Cardiac muscle cell (in vitro differentiated cells and primary cell): ENCODE data around the gene CASD1. TPM values are rescaled to one million over a fixed set of nuclear protein-coding genes. Genes with fewer than 3 reads are reported as not detected.

Source experiments
- DNase-seq, 2 donors: peaks; one replicate each; pipeline versions ENCODE4 v3.0.0 to v3.0.0-alpha.2; 2010 to 2017; ENCODE audit warnings: low read depth in 1 of 2, low spot score in 1 of 2
- H3K27ac ChIP-seq: fragments of 200-600 bp; sonication (generic); 2 replicates; pipeline ENCODE4 v1.5.1; 2016
- H3K27me3 ChIP-seq: fragments of 200-600 bp; sonication (generic); 2 replicates; pipeline ENCODE4 v1.6.0; 2016; ENCODE audit warnings: control low read depth
- H3K36me3 ChIP-seq: fragments of 200-600 bp; sonication (generic); 2 replicates; pipeline ENCODE4 v1.5.1; 2016; ENCODE audit warnings: control low read depth
- H3K4me1 ChIP-seq: fragments of 200-600 bp; sonication (generic); 2 replicates; pipeline ENCODE4 v1.8.1; 2017; ENCODE audit warnings: low read depth, mild to moderate bottlenecking, mixed run types
- H3K4me3 ChIP-seq: fragments of 200-600 bp; sonication (generic); 2 replicates; pipeline ENCODE4 v1.5.1; 2016; ENCODE audit warnings: mild to moderate bottlenecking
- H3K9me3 ChIP-seq: fragments of 200-600 bp; sonication (generic); 2 replicates; pipeline ENCODE4 v1.5.1; 2017; ENCODE audit warnings: low read depth, mild to moderate bottlenecking, control low read depth
- CTCF ChIP-seq: IDR thresholded peaks from 2 replicates; pipeline ENCODE4 v1.5.1; 2012; ENCODE audit warnings: low read depth, mild to moderate bottlenecking, low read length
- polyA plus RNA-seq: library from polyadenylated mRNA; unstranded; fragments of >200 nt; fragmentation: Nextera tagmentation; extraction: Ambion mirVana; gene quantifications from 2 replicates; pipeline ENCODE4 v1.2.1, GENCODE V29; 2016
- total RNA-seq: library from RNA; depleted of rRNA; stranded (reverse); fragments of >200 nt; gene quantifications from 2 replicates; pipeline ENCODE4 v1.2.3, GENCODE V29; 2016

The CASD1 gene
- total and polyA plus RNA-seq, 2 experiments from 2014 or later: 36.3 to 38.9 TPM

GRCh38 chr7:94590526-94591162, 81.0 kb downstream of the CASD1 start:
- H3K9me3 ChIP-seq: no peaks in the 10 kb centered on the region
- H3K4me1 ChIP-seq: no peaks in the 10 kb centered on the region
- H3K27ac ChIP-seq: no peak overlapping the region
- TF ChIP-seq CTCF: no peak
- no peak for DNase-seq
- H3K27me3 ChIP-seq: no peaks in the 10 kb centered on the region
- H3K36me3 ChIP-seq: peaks cover under 1% of the 10 kb centered on the region
- no peak overlapping the region for H3K4me3 ChIP-seq

DNA sequence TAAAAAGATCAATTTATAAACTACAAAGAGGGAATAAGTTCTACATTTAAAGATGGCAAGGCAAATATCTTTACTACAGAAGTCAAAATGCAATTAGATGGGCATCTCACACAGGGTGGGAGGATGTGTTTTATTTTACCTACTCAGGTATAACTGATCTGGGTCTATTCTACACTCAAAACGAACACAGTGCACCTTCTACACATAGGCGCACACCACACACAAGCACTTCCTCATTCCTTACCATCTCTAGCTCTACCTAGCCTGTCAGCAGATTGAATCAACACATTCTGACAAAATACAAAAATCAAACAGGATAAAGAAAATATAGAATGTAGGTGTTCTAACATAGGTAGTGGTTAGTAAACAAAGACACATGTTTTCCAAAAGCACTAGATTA, 81.6 kb downstream of the CASD1 start:
- Histone ChIP-seq H3K36me3 (no peaks in the 10 kb centered on the region), H3K27ac (no peak overlapping the region), H3K4me1 (no peaks in the 10 kb centered on the region), H3K9me3 (no peaks in the 10 kb centered on the region), H3K27me3 (no peaks in the 10 kb centered on the region), H3K4me3 (no peak overlapping the region)
- TF ChIP-seq CTCF: no peak
- DNase-seq: no peak

DNA sequence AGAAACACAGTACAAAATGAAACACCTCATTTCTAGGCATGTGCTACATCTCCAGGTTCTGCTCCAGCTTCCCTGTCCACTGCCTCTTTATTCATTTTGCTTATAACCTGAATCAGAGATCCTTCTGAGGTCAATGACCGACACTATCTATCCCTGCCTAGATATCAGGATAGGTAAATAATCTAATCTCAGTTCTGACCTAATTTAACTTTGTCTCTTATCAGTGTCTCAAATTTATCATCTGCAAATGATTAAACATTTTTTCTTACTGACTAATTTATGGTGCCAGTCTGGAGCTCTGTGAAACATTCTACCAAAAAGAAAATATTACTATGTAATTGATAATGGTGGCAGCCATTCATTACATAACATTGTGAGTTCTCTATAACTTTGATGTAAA, 85.3 kb downstream of the CASD1 start:
- no peaks in the 10 kb centered on the region for H3K27me3 ChIP-seq
- no peak for TF ChIP-seq CTCF
- H3K4me1 ChIP-seq: peaks cover 7% of the 10 kb centered on the region
- H3K4me3 ChIP-seq: no peak overlapping the region
- peaks cover 8% of the 10 kb centered on the region for H3K36me3 ChIP-seq
- no peak for DNase-seq
- H3K27ac ChIP-seq: no peak overlapping the region
- no peaks in the 10 kb centered on the region for H3K9me3 ChIP-seq

- DNase-seq: no peak
- H3K27ac ChIP-seq: no peak overlapping the region
- H3K9me3 ChIP-seq: no peaks in the 10 kb centered on the region
- TF ChIP-seq CTCF: no peak
- peaks cover 7% of the 10 kb centered on the region for H3K4me1 ChIP-seq
- peaks cover 12% of the 10 kb centered on the region for H3K36me3 ChIP-seq
- no peak overlapping the region for H3K4me3 ChIP-seq
- no peaks in the 10 kb centered on the region for H3K27me3 ChIP-seq
Measured at GRCh38 chr7:94595717-94596116, 86.1 kb downstream of the CASD1 start.

DNA sequence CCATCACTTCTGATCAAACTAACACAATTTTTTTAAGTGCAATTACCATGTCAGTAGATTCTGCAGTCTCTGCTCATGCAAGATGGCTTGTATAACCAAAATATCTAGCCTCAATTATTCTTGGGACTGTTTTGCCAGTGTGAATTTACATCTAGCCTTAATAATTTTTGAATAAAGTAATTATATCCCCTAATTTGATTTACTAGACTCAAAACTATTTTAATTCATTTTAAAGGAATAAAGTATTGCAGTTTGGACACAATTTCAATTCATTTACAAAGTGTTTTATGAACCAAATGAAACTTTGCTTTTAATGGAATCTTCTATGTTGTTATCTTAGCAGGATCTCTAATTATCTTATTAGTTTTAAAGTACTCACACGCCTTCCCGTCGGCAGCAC, 90.7 kb downstream of the CASD1 start:
- H3K36me3 ChIP-seq: peaks cover 12% of the 10 kb centered on the region
- no peak for TF ChIP-seq CTCF

More for the DNA sequence above, 90.7 kb downstream of the CASD1 start:
- DNase-seq: no peak
- H3K27ac ChIP-seq: no peak overlapping the region
- no peak overlapping the region for H3K4me3 ChIP-seq
- no peaks in the 10 kb centered on the region for H3K27me3 ChIP-seq
- peaks cover 7% of the 10 kb centered on the region for H3K4me1 ChIP-seq
- H3K9me3 ChIP-seq: no peaks in the 10 kb centered on the region
